Measurements from ENCODE around the gene GALNT14. TPM values are rescaled to one million over a fixed set of nuclear protein-coding genes. Genes with fewer than 3 reads are reported as not detected.

Gene GALNT14
- total and polyA plus RNA-seq, 9 donors, result 0.28 to 9.8 (median 1.6) TPM; not detected in 3

DNA sequence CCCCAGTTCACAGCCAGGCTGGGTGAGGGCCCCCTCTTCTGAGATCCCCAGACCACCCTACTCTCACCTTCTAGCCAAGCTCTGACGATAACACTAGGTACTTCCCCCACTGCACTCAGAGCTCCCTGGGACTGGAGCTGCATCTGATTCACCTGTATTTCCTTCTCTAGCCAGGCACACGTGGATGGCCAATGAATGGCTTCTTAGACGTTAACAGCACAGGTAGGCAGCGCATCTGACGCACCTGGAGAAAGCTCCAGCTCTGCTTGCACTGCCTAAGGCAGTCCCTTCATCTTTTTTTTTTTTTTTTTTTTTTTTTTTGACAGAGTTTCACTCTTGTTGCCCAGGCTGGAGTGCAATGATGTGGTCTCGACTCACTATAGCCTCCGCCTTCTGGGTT, 48.1 kb downstream of the GALNT14 start:
- no peaks in the 10 kb centered on the region for H3K27me3 ChIP-seq
- TF ChIP-seq EP300 (IDR thresholded peaks at IDR 0.05), result no peak
- no peaks in the 10 kb centered on the region for H3K4me1 ChIP-seq (ENCODE audit: insufficient read depth)
- no peak overlapping the region for H3K27ac ChIP-seq
- intact Hi-C loops (cut with DNase I), result no loop called here
- no peak overlapping the region for H3K4me3 ChIP-seq
- 88 to 90% (median 89%) methylated on average over 7 of the region's 7 CpGs for whole genome bisulfite sequencing, 3 donors
- no peak for DNase-seq
- H3K9me3 ChIP-seq, result no peaks in the 10 kb centered on the region
- H3K36me3 ChIP-seq, result no peaks in the 10 kb centered on the region

- Histone ChIP-seq H3K4me1 (ENCODE audit: insufficient read depth) (no peaks in the 10 kb centered on the region), H3K36me3 (no peaks in the 10 kb centered on the region), H3K27ac (no peak overlapping the region), H3K9me3 (no peaks in the 10 kb centered on the region), H3K4me3 (no peak overlapping the region), H3K27me3 (no peaks in the 10 kb centered on the region)
- DNase-seq, result no peak
- no peak for TF ChIP-seq CTCF (IDR thresholded peaks at IDR 0.05)
- TF ChIP-seq EP300 (IDR thresholded peaks at IDR 0.05), result no peak
- no peak for TF ChIP-seq POLR2A (IDR thresholded peaks at IDR 0.05)
- intact Hi-C loops (cut with DNase I), result no loop called here
- WGBS, 3 donors, result 88 to 89% (median 88%) methylated on average over 2 of the region's 2 CpGs
Observed at GRCh38 chr2:31089645-31090044, 48.6 kb downstream of the GALNT14 start.

DNA sequence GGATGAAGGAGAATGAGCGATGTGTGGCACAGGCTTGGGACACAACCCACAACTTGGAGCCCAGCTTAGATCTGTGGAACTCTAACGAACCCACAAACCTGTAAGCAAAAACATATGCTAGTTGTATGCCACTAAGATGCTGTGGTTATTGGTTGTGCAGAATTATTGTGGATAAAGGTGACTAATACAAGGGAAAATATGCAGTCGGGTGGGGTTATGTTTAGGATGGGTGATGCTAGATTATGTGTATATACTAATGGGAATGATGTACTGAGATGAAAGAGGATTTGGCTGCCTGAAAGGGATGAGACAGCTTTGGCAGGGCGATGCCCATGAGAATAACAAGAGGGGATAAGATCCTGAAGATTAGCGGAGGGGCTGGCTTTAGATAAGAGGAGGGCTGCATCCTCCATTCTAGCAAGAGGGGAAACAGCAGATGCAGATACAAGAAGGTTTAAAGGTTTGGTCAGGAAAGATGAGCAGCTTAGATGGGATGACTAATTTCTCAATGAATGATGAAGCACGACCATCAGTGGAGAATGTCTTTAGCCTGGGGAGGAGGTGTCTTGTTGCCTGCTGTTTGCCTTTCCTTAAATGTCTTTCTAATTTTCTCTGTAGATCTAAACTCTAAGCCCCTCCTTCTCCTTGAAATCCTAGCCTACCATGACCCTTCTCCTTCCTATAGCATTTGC, 49.6 kb downstream of the GALNT14 start:
- Histone ChIP-seq H3K27ac (no peak overlapping the region), H3K9me3 (no peaks in the 10 kb centered on the region), H3K27me3 (no peaks in the 10 kb centered on the region), H3K4me3 (no peak overlapping the region), H3K36me3 (no peaks in the 10 kb centered on the region), H3K4me1 (ENCODE audit: insufficient read depth) (no peaks in the 10 kb centered on the region)
- no peak for TF ChIP-seq POLR2A (IDR thresholded peaks at IDR 0.05)
- no peak for TF ChIP-seq EP300 (IDR thresholded peaks at IDR 0.05)
- TF ChIP-seq CTCF (IDR thresholded peaks at IDR 0.05), result no peak
- DNase-seq, result no peak
- WGBS, 3 donors, result 82 to 87% (median 86%) methylated on average over 6 of the region's 6 CpGs
- intact Hi-C loops (cut with DNase I), result no loop called here

DNA sequence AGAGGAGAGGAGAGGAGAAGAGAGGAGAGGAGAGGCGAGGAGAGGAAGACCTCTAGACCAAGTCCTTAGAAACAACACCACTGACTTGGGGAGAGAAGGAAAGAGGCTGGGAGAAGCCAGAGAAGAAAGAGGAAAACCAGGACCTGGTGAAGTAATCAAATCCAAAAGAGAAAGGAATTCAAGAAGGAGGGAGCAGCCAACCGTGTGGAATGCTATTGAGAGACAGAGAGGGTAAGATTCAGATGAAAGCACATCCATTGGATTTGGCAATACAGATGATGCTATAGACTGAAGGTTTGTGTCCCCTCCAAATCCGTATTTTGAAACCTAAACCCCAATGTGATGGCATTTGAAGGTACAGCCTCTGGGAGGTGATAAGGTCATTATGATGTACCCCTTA, 50.7 kb downstream of the GALNT14 start:
- no peaks in the 10 kb centered on the region for H3K27me3 ChIP-seq

More for the DNA sequence above, 50.7 kb downstream of the GALNT14 start:
- no peak for DNase-seq
- Histone ChIP-seq H3K9me3 (no peaks in the 10 kb centered on the region), H3K4me3 (no peak overlapping the region), H3K27ac (no peak overlapping the region), H3K4me1 (ENCODE audit: insufficient read depth) (no peaks in the 10 kb centered on the region), H3K36me3 (no peaks in the 10 kb centered on the region)
- TF ChIP-seq EP300 (IDR thresholded peaks at IDR 0.05), result no peak
- TF ChIP-seq POLR2A (IDR thresholded peaks at IDR 0.05), result no peak
- no peak for TF ChIP-seq CTCF (IDR thresholded peaks at IDR 0.05)
- intact Hi-C loops (cut with DNase I), result no loop called here
- 67 to 74% (median 71%) methylated on average over 3 of the region's 3 CpGs for WGBS, 3 donors

Data from ovary (tissue), 9 donors.